Heart left ventricle (tissue), 16 donors: Measurements from ENCODE around the gene NFATC2IP. TPM values are rescaled to one million over a fixed set of nuclear protein-coding genes. Genes with fewer than 3 reads are reported as not detected.
"Not testable (repeated sequence)": the region's sequence is repeated elsewhere in the genome, so short reads cannot be mapped to it uniquely, and the experiment has no call there.

Experiments
- ATAC-seq, 4 donors: fragments of 200-7000 bp; cut with Tn5 transposase; one replicate each; pipeline ENCODE4 v1.9.1; 2020 to 2022; ENCODE audit warnings: moderate library complexity in 4 of 4, mild to moderate bottlenecking in 3 of 4, moderate number of reproducible peaks in 1 of 4
- DNase-seq, 5 donors: peaks; one replicate each; pipeline ENCODE4 v3.0.0-alpha.2; 2020
- H3K27ac ChIP-seq, 12 donors: fragments of 200-600 bp; sonication (generic) in 4 of 12; one replicate each; pipeline versions ENCODE4 v1.5.0 to v1.8.0; 2016 to 2022; ENCODE audit warnings: mild to moderate bottlenecking in 2 of 12
- H3K27me3 ChIP-seq, 9 donors: fragments of 200-600 bp; sonication (generic) in 2 of 9; one replicate each; pipeline versions ENCODE4 v1.5.1 to v1.8.0; 2016 to 2022; ENCODE audit warnings: mild to moderate bottlenecking in 3 of 9
- H3K36me3 ChIP-seq, 9 donors: fragments of 200-600 bp; sonication (generic) in 2 of 9; one replicate each; pipeline versions ENCODE4 v1.5.0 to v1.8.0; 2018 to 2022; ENCODE audit warnings: mild to moderate bottlenecking in 2 of 9
- H3K4me1 ChIP-seq, 12 donors: fragments of 200-600 bp; sonication (generic) in 4 of 12; one replicate each; pipeline versions ENCODE4 v1.5.0 to v1.8.0; 2016 to 2022; ENCODE audit warnings: mild to moderate bottlenecking in 3 of 12
- H3K4me3 ChIP-seq, 12 donors: fragments of 200-600 bp; sonication (generic) in 4 of 12; one replicate each; pipeline versions ENCODE4 v1.5.0 to v1.8.0; 2017 to 2022; ENCODE audit warnings: mild to moderate bottlenecking in 9 of 12, moderate library complexity in 4 of 12
- H3K9me3 ChIP-seq, 12 donors: fragments of 200-600 bp; sonication (generic) in 4 of 12; one replicate each; pipeline versions ENCODE4 v1.5.0 to v1.8.0; 2016 to 2022; ENCODE audit warnings: mild to moderate bottlenecking in 1 of 12
- POLR2A ChIP-seq, 2 donors: fragments of 450-650 bp; IDR thresholded peaks; one replicate each; pipeline ENCODE4 v1.6.1; 2017; ENCODE audit warnings: antibody characterized with exemption in 2 of 2, mild to moderate bottlenecking in 2 of 2, moderate library complexity in 2 of 2
- WGBS, 4 donors: extraction: QIAGEN DNeasy Blood & Tissue Kit in 2 of 4; methylation state at CpG; one replicate each; pipeline versions ENCODE4 v1.1.5 to v1.1.7; 2013 to 2018; 5-methylcytosine and 5-hydroxymethylcytosine counted together
- intact Hi-C, 10 donors: fragments of 100-400 bp; cut with DNase I; formaldehyde crosslinking; loops; one replicate each; pipeline versions ENCODE4 v1.11.1 to v1.14.2; 2022
- polyA plus RNA-seq, 2 donors: library from polyadenylated mRNA; stranded (reverse); fragments of 200-250 nt; gene quantifications; one replicate each; pipeline ENCODE4 v1.2.3, GENCODE V29; 2013
- total RNA-seq, 9 donors: library from RNA; depleted of rRNA in 2 of 9; stranded (reverse); fragments of >200 nt in 2 of 9; fragmentation: NEBNext Ultra II Directional in 3 of 9; extraction: Animal tissue kit (Norgen Biotek cat#: 25700) in 3 of 9; gene quantifications; one replicate each; pipeline versions ENCODE4 v1.1.0 to v1.2.4, GENCODE V29; 2016 to 2023
- TF ChIP-seq, protein P1 (sequence below), 12 donors: fragments of 200-600 bp; sonication (generic) in 4 of 12; IDR thresholded peaks; one replicate each; pipeline versions ENCODE4 v1.5.0 to v1.8.0; 2018 to 2022; ENCODE audit warnings: antibody characterized with exemption in 12 of 12, mild to moderate bottlenecking in 5 of 12
- donor health status: ischemic (EF 13 %, LVEDD 7.1; RV severe dilation, severe dysfunction).
- donor health status: healthy with polysubstance abuse.
- donor health status: DM: no; HTN: yes; CAD: no.
- donor health status: DM: no; HTN: no; CAD: no.
- donor health status: ischemic (EF 25% LVEDD 6.9; RV normal size, moderate dysfunction).
- donor health status: ischemic (EF 25% LVEDD 5.7; RV mildly dilated, moderate dysfunction).
- donor health status: healthy.
- donor health status: DM: yes; HTN: yes; CAD: no.
- donor health status: ischemic (EF 35%, LVEDD 5.7; RV mildly dilated, moderate dysfunction).
- donor health status: nonischemic (EF 11% LVEDD 7.7; RV severe dilation, severe dysfunction).
- donor health status: DM: yes; HTN: yes; CAD: no.
- donor health status: PGD.
- donor health status: ischemic (EF 29% LVEDD 5.4; RV normal size, mild dysfunction).
- donor health status: nonischemic (EF 23%, LVEDD 6.1; RV moderate dilation, normal function).

Gene NFATC2IP
- total and polyA plus RNA-seq, 11 donors: 11.1 to 25.3 (median 19.5) TPM

GRCh38 chr16:28974437-28975157 lies 23.9 kb downstream of the NFATC2IP start, which contains the start of gene SPNS1:
TSS of gene SPNS1 (plus strand) at chr16:28974778. CDS start at chr16:28975152, 374 bp downstream.
- intact Hi-C loops: loop anchor here in 1 of 10 donors (1.0 kb wide), 1 partner anchor 128 kb away; the partner anchor contains the start of gene TUFM

GRCh38 chr16:28975158-28975599 lies 24.4 kb downstream of the NFATC2IP start:
- Histone ChIP-seq H3K27ac (peak overlapping the region in 9 of 12 donors; percentile 24 to 91 (median 80)), H3K4me3 (peak overlapping the region; percentile 67 to 98 (median 88)), H3K27me3 (no peaks in the 10 kb centered on the region), H3K36me3 (peaks cover 0 to 37% (median 22%) of the 10 kb centered on the region in 9 donors), H3K4me1 (peaks cover 0 to 24% (median 13%) of the 10 kb centered on the region in 12 donors), H3K9me3 (no peaks in the 10 kb centered on the region)
- ATAC-seq (peak in 1 of 4 donors; percentile 26), DNase-seq (peak in 1 of 5 donors; percentile 31)
- TF ChIP-seq, protein P1, sequence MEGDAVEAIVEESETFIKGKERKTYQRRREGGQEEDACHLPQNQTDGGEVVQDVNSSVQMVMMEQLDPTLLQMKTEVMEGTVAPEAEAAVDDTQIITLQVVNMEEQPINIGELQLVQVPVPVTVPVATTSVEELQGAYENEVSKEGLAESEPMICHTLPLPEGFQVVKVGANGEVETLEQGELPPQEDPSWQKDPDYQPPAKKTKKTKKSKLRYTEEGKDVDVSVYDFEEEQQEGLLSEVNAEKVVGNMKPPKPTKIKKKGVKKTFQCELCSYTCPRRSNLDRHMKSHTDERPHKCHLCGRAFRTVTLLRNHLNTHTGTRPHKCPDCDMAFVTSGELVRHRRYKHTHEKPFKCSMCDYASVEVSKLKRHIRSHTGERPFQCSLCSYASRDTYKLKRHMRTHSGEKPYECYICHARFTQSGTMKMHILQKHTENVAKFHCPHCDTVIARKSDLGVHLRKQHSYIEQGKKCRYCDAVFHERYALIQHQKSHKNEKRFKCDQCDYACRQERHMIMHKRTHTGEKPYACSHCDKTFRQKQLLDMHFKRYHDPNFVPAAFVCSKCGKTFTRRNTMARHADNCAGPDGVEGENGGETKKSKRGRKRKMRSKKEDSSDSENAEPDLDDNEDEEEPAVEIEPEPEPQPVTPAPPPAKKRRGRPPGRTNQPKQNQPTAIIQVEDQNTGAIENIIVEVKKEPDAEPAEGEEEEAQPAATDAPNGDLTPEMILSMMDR (IDR thresholded peaks at IDR 0.05): no peak
- TF ChIP-seq POLR2A (IDR thresholded peaks at IDR 0.05): no peak
- 7 to 12% (median 9%) methylated on average over 12 to 30 of the region's 30 CpGs for WGBS, 4 donors
- intact Hi-C loops: no loop called here

More at GRCh38 chr16:28974437-28975157, 23.9 kb downstream of the NFATC2IP start, which contains the start of gene SPNS1:
- Histone ChIP-seq H3K4me3 (peak within 1 kb of the TSS; percentile 67 to 98 (median 88)), H3K27ac (peak within 1 kb of the TSS in 11 of 12 donors; percentile 75 to 91 (median 81)), H3K27me3 (no peaks in the 10 kb centered on the region), H3K36me3 (peaks cover 0 to 31% (median 20%) of the 10 kb centered on the region in 9 donors), H3K9me3 (no peaks in the 10 kb centered on the region), H3K4me1 (peaks cover 0 to 24% (median 13%) of the 10 kb centered on the region in 12 donors)
- peak in 1 of 2 donors; percentile 64 for TF ChIP-seq POLR2A (IDR thresholded peaks at IDR 0.05)
- TF ChIP-seq, protein P1 (IDR thresholded peaks at IDR 0.05): no peak
- ATAC-seq (peak; percentile 95 to 99 (median 98)), DNase-seq (peak; percentile 97 to 99 (median 98))
- 0% methylated on average over 4 to 60 of the region's 60 CpGs for WGBS, 4 donors

- no peak overlapping the region for H3K27ac ChIP-seq
- intact Hi-C loops: no loop called here
- H3K4me1 ChIP-seq: peaks cover 0 to 24% (median 13%) of the 10 kb centered on the region in 12 donors
- H3K27me3 ChIP-seq: no peaks in the 10 kb centered on the region
- H3K9me3 ChIP-seq: no peaks in the 10 kb centered on the region
- DNase-seq (no peak), ATAC-seq (no peak)
- TF ChIP-seq, protein P1 (IDR thresholded peaks at IDR 0.05): peak in 9 of 12 donors; percentile 5 to 34 (median 21)
- no peak for TF ChIP-seq POLR2A (IDR thresholded peaks at IDR 0.05)
- no peak overlapping the region for H3K4me3 ChIP-seq
- peaks cover 0 to 65% (median 50%) of the 10 kb centered on the region in 9 donors for H3K36me3 ChIP-seq
- WGBS, 4 donors: 83 to 88% (median 85%) methylated on average over 11 of the region's 11 CpGs
Observed at GRCh38 chr16:28977703-28978662, 27.2 kb downstream of the NFATC2IP start.

GRCh38 chr16:28980330-28980729 lies 29.6 kb downstream of the NFATC2IP start:
- H3K9me3 ChIP-seq, H3K27me3 ChIP-seq, intact Hi-C loops, DNase-seq, H3K4me3 ChIP-seq, ATAC-seq, H3K27ac ChIP-seq: not testable (repeated sequence)
- Histone ChIP-seq H3K4me1 (peaks cover 0 to 28% (median 8%) of the 10 kb centered on the region in 12 donors), H3K36me3 (peaks cover 0 to 84% (median 66%) of the 10 kb centered on the region in 9 donors)
- WGBS, 4 donors: 88 to 93% (median 90%) methylated on average over 7 of the region's 7 CpGs
